Suppressor macrophage treated with lipopolysaccharide for 1 hour (primary cell): Measurements from ENCODE around the gene BACE2.
"Not testable (repeated sequence)": the region's sequence is repeated elsewhere in the genome, so short reads cannot be mapped to it uniquely, and the experiment has no call there.

ENCODE experiments used
- DNase-seq, 3 donors: peaks; one replicate each; pipeline ENCODE4 v3.0.0-alpha.2; 2020 to 2022

Gene BACE2

DNA sequence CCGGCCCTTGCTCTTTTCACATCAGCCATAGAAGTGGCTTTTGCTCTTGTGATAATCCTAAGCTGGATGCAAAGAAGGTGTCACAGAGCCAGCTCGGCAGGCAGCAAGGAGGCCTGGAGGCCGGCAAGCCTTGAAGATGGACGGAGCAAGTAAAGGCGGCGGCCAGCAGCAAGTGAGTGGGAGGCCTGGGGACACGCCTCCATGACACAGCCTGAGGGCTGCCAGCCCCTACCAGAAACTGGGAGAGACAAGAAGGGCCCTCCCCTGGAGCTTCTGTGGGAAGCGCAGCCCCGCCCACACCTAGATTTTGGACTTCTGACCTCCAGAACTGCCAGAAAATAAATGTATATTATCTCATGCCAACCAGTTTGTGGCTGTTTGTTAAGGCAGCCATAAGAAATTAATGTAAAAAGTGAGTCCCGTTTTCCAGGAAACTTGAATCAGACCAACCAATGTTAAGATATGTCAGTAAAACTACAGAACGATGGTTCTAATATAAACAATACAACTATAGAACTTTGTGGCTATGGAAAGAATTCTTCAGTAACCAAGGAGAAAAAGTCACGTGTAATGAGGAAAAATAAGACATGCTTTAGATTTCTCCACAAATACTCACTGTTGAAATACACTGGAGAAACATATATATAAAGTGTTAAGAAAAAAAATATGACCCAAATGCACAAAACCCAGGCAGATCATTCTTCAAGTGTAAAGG, 49.9 kb downstream of the BACE2 start:
- DNase-seq: no peak

DNA sequence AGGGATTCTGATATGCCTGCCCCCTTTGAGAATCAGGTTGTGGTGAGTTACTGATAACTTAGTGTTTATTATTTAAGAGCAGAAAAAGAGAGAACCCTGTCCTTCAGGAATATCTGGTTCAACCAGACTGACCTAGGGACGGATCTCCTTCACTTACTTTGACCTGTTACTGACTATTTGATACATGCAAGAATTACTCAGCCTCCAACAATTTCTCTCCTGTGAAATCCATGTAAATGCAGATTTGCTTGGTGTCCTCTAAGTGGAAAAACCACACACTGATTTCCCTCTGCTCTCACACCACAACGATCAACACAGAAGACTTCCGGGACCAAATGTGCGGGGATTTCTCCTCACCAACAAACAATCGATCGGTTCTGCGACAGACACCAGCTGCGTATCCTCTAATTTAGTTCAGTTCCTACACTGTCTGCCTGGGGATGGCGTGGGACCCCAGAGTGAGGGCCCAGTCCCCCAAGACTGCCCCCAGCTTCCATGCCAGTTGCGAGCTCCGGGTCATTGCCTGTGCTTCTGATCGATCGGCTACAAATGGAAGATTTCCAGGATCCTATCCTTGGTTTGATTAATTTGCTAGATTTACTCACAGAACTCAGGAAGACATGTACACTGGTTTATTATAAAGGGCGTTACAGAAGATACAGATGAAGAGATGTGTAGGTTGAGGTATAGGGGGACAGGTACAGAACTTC, 51.7 kb downstream of the BACE2 start:
- DNase-seq: no peak

- DNase-seq: peak in 1 of 3 donors; percentile 23
Observed at GRCh38 chr21:41220208-41220733, 52.3 kb downstream of the BACE2 start.

DNA sequence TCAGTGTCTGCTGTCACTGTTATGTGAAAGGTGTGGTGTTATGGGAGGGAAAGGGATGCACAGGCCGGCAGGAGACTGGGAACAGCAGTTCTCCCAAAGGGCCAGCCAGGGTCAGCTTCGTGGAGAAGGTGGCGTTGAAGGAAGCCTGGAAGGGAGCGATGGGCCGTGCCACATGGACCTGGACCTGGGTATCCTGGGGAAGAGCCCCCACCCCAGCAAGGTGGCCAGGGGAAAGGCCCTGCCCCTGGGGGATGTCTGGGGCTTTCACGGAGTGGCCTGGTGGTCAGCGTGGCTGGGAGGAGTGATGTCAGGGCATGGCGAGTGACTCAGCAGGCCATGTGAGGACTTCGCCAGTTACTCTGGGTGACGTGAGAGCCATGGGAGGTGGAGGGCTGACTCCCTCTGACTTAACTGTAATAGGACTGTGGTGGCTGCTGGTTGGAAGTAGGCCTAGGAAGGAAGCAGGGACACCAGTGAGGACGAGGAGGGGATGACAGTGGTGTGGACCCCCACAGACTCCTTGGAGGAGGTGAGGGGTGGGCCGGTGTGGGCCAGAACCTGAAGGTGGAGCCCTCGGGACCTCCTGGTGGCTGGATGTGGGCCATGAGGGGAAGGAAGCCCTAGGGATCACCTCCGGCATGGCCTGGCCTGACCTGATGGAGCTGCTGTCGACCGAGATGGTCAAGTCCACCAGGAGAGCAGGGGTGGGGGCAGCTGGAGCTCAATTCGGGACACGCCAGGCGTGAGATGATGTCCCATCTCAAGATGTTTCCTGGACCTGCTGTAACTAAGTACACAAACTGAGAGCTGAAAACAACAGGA, 54.5 kb downstream of the BACE2 start:
- peak in 1 of 3 donors; percentile 25 for DNase-seq

DNA sequence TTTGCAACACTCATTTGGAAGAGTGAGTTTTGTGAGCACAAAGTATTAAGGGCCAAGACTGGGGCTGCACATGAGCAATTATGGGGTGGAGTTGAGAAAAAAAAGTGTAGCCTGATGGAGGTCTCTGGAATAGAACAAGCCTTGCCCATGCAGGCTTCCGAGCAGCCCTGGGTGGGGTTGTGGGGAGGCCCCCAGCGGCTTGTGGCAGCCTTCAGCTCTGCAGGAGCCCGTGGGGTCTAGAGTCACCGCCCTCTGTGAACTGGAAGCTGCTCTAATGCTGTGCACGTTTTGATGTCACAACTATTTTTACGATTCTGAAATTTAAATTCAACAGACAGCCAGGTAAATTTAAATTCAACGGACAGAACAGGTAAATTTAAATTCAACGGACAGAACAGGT, 58.9 kb downstream of the BACE2 start:
- DNase-seq: no peak

GRCh38 chr21:41227357-41228005, 59.5 kb downstream of the BACE2 start:
- no peak for DNase-seq

DNA sequence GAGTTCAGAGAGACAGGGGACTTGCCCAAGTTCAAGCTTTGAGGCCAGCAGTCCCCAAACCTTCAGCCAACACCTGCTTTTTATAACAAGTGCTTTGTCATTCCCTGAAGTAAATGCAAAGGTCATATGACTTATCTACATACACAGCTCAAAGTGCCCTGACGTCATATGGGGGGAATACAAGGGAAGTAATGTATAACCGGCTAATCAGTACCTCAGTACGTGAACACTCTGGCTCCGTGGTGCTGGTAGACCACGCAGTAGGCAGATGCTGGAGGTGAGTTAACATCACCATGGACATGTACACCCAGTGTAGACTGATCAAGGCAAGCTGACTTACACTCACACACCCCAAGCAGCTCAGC, 60.0 kb downstream of the BACE2 start:
- no peak for DNase-seq

DNA sequence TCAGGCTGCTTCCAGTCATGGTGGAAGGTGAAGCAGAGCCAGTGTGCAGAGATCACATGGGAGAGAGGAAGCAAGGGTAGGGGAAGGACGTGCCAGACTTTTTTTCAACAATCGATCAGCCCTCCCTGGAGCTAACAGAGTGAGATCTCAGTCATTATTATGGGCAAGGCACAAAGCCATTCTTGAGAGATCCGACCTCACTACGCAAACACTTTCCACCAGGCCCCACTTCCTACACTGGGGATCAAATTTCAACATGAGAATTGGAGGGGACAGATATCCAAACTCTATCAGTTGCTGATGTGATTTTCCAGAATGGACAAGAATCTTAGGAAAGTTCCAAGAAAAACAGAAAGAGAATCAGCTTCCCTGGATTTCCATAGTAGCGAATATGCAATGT, 60.5 kb downstream of the BACE2 start:
- no peak for DNase-seq

- DNase-seq: no peak
Observed at GRCh38 chr21:41228958-41229357, 61.0 kb downstream of the BACE2 start.

GRCh38 chr21:41229509-41230248, 61.7 kb downstream of the BACE2 start:
- no peak for DNase-seq

DNA sequence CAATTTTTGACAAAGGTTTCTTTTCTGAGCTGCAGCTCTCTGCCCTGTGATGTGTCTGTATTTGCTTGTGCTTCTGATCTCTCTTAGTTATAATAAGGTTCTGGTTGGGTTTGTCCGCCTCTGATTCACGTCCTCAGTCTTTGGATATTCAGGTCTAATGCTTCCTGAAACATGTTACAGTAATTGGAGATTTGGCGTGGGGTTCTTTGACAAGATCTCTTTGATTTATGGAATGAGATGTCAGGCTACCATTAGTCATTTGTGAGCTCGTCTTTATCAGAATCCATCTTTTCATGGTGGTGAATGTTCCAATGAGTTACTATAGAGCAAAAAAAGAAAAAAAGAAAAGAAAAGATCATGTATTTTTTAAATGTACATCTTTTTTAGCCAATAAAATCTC, 62.5 kb downstream of the BACE2 start:
- no peak for DNase-seq

GRCh38 chr21:41231060-41231459, 63.1 kb downstream of the BACE2 start:
- DNase-seq: no peak

- DNase-seq: no peak
Observed at GRCh38 chr21:41232013-41232412, 64.1 kb downstream of the BACE2 start.

GRCh38 chr21:41233916-41234315, 66.0 kb downstream of the BACE2 start:
- no peak for DNase-seq

GRCh38 chr21:41234569-41234968, 66.6 kb downstream of the BACE2 start:
- no peak for DNase-seq

DNA sequence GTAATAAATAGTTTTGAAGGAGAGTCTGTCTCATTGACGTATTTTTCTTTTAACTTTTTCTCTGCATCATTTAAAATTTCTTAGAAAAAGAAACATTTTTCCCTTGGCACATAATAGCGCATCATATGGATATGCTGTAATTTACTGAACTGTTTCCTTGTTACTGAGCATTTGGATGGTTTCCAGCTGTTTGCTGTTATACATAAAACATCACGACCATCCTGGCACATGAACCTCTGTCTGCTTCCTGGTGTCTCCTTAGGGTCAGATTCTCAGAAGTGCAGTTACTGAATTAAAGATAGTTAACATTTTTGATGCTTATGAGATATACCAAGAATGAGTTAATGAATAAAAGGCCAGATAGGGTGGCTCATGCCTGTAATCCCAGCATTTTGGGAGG, 67.2 kb downstream of the BACE2 start:
- DNase-seq: no peak

- no peak for DNase-seq
Observed at GRCh38 chr21:41236352-41236973, 68.5 kb downstream of the BACE2 start.

DNA sequence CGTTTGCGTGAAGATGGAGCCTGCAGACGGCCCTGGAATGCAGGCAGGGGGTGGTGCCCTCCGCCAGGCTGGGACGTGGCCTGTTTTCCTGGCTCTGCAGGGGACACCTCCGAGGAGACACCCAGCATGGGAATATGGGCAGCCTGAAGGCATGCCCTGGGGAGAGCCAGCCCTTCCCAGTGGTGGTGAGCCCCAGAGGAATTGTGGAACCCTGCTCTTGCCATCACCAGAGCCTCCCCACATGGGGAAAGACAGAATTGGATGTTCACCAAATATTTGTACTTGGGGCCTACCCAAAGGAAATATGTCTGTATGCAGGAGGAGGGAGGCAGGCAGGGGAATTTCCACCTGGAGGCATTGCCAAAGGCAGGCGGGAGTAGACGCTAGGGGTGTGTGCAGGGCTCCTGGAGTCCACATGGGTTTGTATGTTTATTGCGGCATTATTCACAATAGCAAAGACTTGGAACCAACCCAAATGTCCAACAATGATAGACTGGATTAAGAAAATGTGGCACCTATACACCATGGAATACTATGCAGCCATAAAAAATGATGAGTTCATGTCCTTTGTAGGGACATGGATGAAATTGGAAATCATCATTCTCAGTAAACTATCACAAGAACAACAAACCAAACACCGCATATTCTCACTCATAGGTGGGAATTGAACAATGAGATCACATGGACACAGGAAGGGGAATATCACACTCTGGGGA, 70.3 kb downstream of the BACE2 start:
- not testable (repeated sequence) for DNase-seq

- DNase-seq: no peak
Observed at GRCh38 chr21:41240040-41240439, 72.1 kb downstream of the BACE2 start.

- no peak for DNase-seq
Observed at GRCh38 chr21:41241341-41241740, 73.4 kb downstream of the BACE2 start.

DNA sequence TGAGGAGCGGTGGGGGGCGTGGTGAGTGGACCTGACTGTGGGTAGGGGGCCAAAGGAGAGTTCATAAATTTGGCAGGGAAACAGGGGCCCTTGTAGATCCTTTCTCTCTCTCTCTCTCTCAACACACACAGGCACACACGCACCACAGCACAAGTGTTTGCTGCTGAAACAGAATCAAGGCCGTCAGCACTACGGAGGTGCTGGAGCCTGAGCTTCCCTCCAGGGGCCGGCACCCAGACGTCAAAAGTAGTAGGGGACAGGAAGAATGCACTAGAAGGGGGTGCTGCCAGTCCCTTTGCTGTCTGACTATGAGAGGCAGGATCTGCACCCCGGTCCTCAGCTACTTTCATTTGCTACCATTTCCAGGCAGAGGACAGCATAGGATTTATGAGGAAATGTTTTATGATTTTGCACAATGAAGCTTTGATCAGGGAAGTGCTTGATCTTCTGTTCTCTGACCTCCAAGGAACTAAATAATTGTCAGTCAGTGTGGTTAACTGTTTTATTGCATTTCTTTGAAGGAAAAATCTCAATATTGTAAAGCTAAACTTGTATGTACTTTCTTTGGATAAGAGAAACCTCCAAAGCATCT, 74.4 kb downstream of the BACE2 start:
- no peak for DNase-seq
